Spinal cord (tissue), 10 donors: Measurements from ENCODE around the gene SCIN. TPM values are rescaled to one million over a fixed set of nuclear protein-coding genes. Genes with fewer than 3 reads are reported as not detected.

ENCODE experiments used
- DNase-seq, 6 donors: peaks; one replicate each; pipeline versions ENCODE4 v3.0.0 to v3.0.0-alpha.2; 2013 to 2015; ENCODE audit warnings: low spot score in 6 of 6, low read depth in 4 of 6
- H3K27ac ChIP-seq: one replicate; pipeline ENCODE4 v1.5.1; 2013; ENCODE audit warnings: low read depth, low read length, control low read depth
- H3K27me3 ChIP-seq: one replicate; pipeline ENCODE4 v1.6.1; 2013; ENCODE audit warnings: low read length; ENCODE audit not compliant: control insufficient read depth, insufficient read depth
- H3K36me3 ChIP-seq: one replicate; pipeline ENCODE4 v1.6.1; 2013; ENCODE audit warnings: low read length; ENCODE audit not compliant: control insufficient read depth, insufficient read depth
- H3K4me1 ChIP-seq: one replicate; pipeline ENCODE4 v1.6.1; 2013; ENCODE audit warnings: low read length; ENCODE audit not compliant: control insufficient read depth, insufficient read depth
- H3K4me3 ChIP-seq: one replicate; pipeline ENCODE4 v1.5.1; 2013; ENCODE audit warnings: low read depth, low read length, control low read depth
- H3K9me3 ChIP-seq: one replicate; pipeline ENCODE4 v1.6.1; 2013; ENCODE audit warnings: low read length; ENCODE audit not compliant: control insufficient read depth, insufficient read depth
- WGBS: methylation state at CpG from one replicate; pipeline ENCODE4 v1.1.5; 2013; ENCODE audit warnings: missing lambda C conversion rate; ENCODE audit not compliant: insufficient coverage; 5-methylcytosine and 5-hydroxymethylcytosine counted together
- polyA plus RNA-seq, 2 donors: library from polyadenylated mRNA; unstranded; fragments of 120-200 nt; gene quantifications; one replicate each; pipeline ENCODE4 v1.2.1, GENCODE V29; 2013; ENCODE audit not compliant: insufficient read length in 2 of 2
- small RNA-seq: library from RNA; depleted of rRNA; stranded (forward); fragments of <200 nt; gene quantifications from one replicate; pipeline ENCODE3, GENCODE V24; 2014; ENCODE audit warnings: low replicate concordance
- total RNA-seq, 2 donors: library from RNA; depleted of rRNA in 1 of 2; stranded (reverse); fragments of 120-200 nt in 1 of 2; fragments of >200 nt in 1 of 2; gene quantifications; one replicate each; pipeline versions ENCODE4 v1.2.3 to v1.2.4, GENCODE V29; 2013 to 2014
- donor health status: healthy.

SCIN gene
- total and polyA plus RNA-seq, 4 donors, result 7.5 to 17.0 (median 8.4) TPM

DNA sequence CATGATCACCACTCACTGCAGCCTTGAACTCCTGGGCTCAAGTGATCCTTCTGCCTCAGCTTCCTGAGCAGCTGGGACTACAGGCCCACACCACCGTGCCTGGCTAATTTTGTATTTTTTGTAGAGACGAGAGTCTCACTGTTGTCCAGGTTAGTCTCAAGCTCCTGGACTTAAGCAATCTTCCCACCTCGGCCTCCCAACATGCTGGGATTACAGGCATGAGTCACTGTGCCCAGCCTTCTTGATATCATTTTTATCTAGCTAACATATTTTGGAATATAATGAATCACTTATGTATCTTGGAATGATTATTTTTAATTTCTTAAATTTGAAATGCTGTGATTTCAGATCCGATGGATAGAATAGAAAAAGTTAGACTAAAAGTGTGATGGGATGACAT, 135.4 kb downstream of the SCIN start:
- no peaks in the 10 kb centered on the region for H3K27me3 ChIP-seq
- H3K4me3 ChIP-seq, result no peak overlapping the region
- WGBS, result 86% methylated on average over 3 of the region's 4 CpGs
- DNase-seq, result no peak
- no peaks in the 10 kb centered on the region for H3K36me3 ChIP-seq
- H3K27ac ChIP-seq, result no peak overlapping the region
- H3K9me3 ChIP-seq, result peaks cover 3% of the 10 kb centered on the region
- peaks cover 3% of the 10 kb centered on the region for H3K4me1 ChIP-seq

DNA sequence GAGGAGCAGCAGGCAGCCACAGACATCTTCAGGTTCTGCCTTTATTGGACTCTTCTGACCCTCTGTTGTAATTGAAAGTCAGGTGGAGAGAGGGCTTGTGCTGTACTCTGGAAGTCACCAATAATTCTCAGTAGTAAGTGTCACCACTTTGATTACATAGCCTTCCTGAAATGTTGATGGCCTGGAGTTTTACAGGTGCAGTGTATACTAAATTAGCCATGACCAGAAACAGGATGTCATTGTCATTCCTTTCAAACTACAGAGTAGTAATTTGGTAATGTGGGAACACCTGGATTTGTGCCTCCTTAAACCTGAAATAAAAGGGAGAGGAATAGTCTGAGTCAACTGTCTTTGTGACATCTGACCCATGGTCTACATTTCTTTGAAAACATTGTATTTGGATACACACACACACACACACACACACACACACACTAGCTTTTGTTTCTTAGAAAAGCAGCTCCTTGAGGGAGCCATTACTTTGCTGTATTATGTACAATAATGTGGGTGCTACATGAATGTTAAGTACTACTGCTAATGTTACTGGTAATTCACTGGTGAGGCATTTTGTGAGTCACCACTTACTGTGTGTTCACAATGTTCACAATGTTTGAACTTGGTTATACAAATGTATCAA, 136.5 kb downstream of the SCIN start:
- H3K4me3 ChIP-seq, result no peak overlapping the region
- no peaks in the 10 kb centered on the region for H3K27me3 ChIP-seq
- H3K36me3 ChIP-seq, result no peaks in the 10 kb centered on the region
- no peak for DNase-seq
- peaks cover 3% of the 10 kb centered on the region for H3K4me1 ChIP-seq
- H3K9me3 ChIP-seq, result no peaks in the 10 kb centered on the region
- H3K27ac ChIP-seq, result no peak overlapping the region

DNA sequence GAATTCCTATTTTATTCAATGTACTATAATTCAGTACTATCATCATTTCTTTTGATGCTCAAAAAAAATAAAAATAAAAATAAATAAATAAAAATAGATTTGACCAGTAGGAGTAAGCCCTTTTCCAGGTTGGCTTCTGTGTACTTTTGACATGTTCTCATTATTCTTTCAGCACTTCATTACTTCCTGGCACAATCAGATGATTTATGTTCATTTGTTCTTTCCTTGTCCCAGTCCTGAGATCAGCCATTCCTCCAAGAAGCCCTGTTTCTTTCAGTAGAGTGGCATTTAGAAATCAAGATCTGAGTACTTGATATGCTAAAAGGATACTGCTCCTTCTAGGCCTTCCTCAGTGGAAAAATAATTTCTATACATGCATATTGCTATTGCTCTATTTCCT, 137.8 kb downstream of the SCIN start:
- no peak overlapping the region for H3K27ac ChIP-seq
- H3K4me1 ChIP-seq, result peaks cover 3% of the 10 kb centered on the region
- H3K36me3 ChIP-seq, result no peaks in the 10 kb centered on the region
- H3K4me3 ChIP-seq, result no peak overlapping the region
- DNase-seq, result no peak
- no peaks in the 10 kb centered on the region for H3K27me3 ChIP-seq
- no peaks in the 10 kb centered on the region for H3K9me3 ChIP-seq

Small RNA genes lying within 50 kb of the gene (small RNA-seq; reads per million reads assigned to genes)
- gene RF00264, result not detected

Other genes starting within 250 kb of the SCIN start
- gene VWDE, start 166.9 kb upstream of the SCIN start, total RNA-seq, result 1 to 10 TPM; 2.6 to 4.9 TPM
- 1 to 10 TPM in 1 of 2 donors, under 1 TPM in 1; 0.65 to 1.5 TPM for gene VWDE, start 166.9 kb upstream of the SCIN start, polyA plus RNA-seq
- 100 to 1,000 TPM in 1 of 2 donors, 10 to 100 TPM in 1; 97.9 to 185 TPM for gene ARL4A, start 116.9 kb downstream of the SCIN start, total RNA-seq
- gene ARL4A, start 116.9 kb downstream of the SCIN start, polyA plus RNA-seq, result 10 to 100 TPM; 54.3 to 57.4 TPM